Tibial artery (tissue), 4 donors: ENCODE data around the gene L3MBTL4.
"Not testable (repeated sequence)": the region's sequence is repeated elsewhere in the genome, so short reads cannot be mapped to it uniquely, and the experiment has no call there.

ENCODE experiments used
- DNase-seq, 2 donors: peaks; one replicate each; pipeline ENCODE4 v3.0.0-alpha.2; 2019
- H3K27ac ChIP-seq, 2 donors: fragments of 200-600 bp; sonication (generic) in 1 of 2; 1 replicate in 1 of 2; 2 replicates in 1 of 2; pipeline ENCODE4 v1.5.1; 2018 to 2019; ENCODE audit warnings: mild to moderate bottlenecking in 1 of 2
- H3K27me3 ChIP-seq, 2 donors: fragments of 200-600 bp; sonication (generic) in 1 of 2; one replicate each; pipeline versions ENCODE4 v1.5.1 to v1.6.0; 2016 to 2019
- H3K36me3 ChIP-seq, 3 donors: fragments of 200-600 bp; sonication (generic) in 2 of 3; one replicate each; pipeline ENCODE4 v1.5.1; 2016 to 2019; ENCODE audit warnings: mild to moderate bottlenecking in 2 of 3
- H3K4me1 ChIP-seq, 4 donors: fragments of 200-600 bp; sonication (generic) in 2 of 4; 1 replicate in 3 of 4; 2 replicates in 1 of 4; pipeline ENCODE4 v1.5.1; 2016 to 2019
- H3K4me3 ChIP-seq, 2 donors: fragments of 200-600 bp; sonication (generic) in 1 of 2; 1 replicate in 1 of 2; 2 replicates in 1 of 2; pipeline ENCODE4 v1.5.1; 2018 to 2019; ENCODE audit warnings: mild to moderate bottlenecking in 2 of 2
- H3K9me3 ChIP-seq, 3 donors: fragments of 200-600 bp; sonication (generic) in 1 of 3; one replicate each; pipeline ENCODE4 v1.5.1; 2016 to 2019
- CTCF ChIP-seq, 2 experiments: fragments of 200-600 bp in 1 of 2; fragments of 450-650 bp in 1 of 2; IDR thresholded peaks; one replicate each; pipeline ENCODE4 v1.5.1; 2017 to 2019; ENCODE audit warnings: antibody characterized with exemption in 2 of 2, mild to moderate bottlenecking in 1 of 2, moderate library complexity in 1 of 2
- intact Hi-C: fragments of 100-400 bp; cut with DNase I; formaldehyde crosslinking; loops from one replicate; pipeline ENCODE4 v1.15.0; 2023; ENCODE audit warnings: low total_unique reads

The L3MBTL4 gene

GRCh38 chr18:6088432-6088831, 326.3 kb downstream of the L3MBTL4 start:
- no peak for TF ChIP-seq CTCF (IDR thresholded peaks at IDR 0.05)
- no peaks in the 10 kb centered on the region for H3K9me3 ChIP-seq
- H3K4me1 ChIP-seq: no peaks in the 10 kb centered on the region
- H3K36me3 ChIP-seq: no peaks in the 10 kb centered on the region
- no peak overlapping the region for H3K4me3 ChIP-seq
- no peak for DNase-seq
- H3K27ac ChIP-seq: no peak overlapping the region
- intact Hi-C loops: no loop called here
- H3K27me3 ChIP-seq: no peaks in the 10 kb centered on the region

- TF ChIP-seq CTCF (IDR thresholded peaks at IDR 0.05): no peak
- H3K4me1 ChIP-seq: no peaks in the 10 kb centered on the region
- intact Hi-C loops: no loop called here
- no peaks in the 10 kb centered on the region for H3K27me3 ChIP-seq
- H3K27ac ChIP-seq: no peak overlapping the region
- H3K36me3 ChIP-seq: no peaks in the 10 kb centered on the region
- no peaks in the 10 kb centered on the region for H3K9me3 ChIP-seq
- H3K4me3 ChIP-seq: no peak overlapping the region
- no peak for DNase-seq
Observed at GRCh38 chr18:6086731-6087130, 328.0 kb downstream of the L3MBTL4 start.

GRCh38 chr18:6079406-6079805, 335.3 kb downstream of the L3MBTL4 start:
- Histone ChIP-seq H3K27me3 (no peaks in the 10 kb centered on the region), H3K9me3 (no peaks in the 10 kb centered on the region), H3K27ac (no peak overlapping the region), H3K4me1 (no peaks in the 10 kb centered on the region), H3K4me3 (no peak overlapping the region), H3K36me3 (no peaks in the 10 kb centered on the region)
- no peak for DNase-seq
- no peak for TF ChIP-seq CTCF (IDR thresholded peaks at IDR 0.05)
- intact Hi-C loops: no loop called here

DNA sequence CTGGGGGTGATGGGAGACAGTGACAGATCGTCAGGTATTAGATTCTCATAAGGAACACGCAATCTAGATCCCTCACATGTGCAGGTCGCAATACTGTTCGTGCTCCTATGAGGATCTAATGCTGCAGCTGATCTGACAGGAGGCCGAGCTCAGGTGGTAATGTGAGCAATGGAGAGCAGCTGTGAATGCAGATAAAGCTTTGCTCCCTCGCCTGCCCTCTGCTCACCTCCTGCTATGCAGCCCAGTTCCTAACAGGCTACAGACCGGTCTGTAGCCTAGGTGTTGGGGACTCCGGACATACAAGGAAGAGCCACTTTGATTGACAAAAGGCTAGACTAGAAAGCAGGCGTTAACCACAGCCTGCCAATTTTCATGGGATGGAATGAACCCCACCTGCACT, 335.8 kb downstream of the L3MBTL4 start:
- no peaks in the 10 kb centered on the region for H3K36me3 ChIP-seq
- no peak for TF ChIP-seq CTCF (IDR thresholded peaks at IDR 0.05)
- H3K4me1 ChIP-seq: no peaks in the 10 kb centered on the region
- H3K27ac ChIP-seq: no peak overlapping the region
- intact Hi-C loops: no loop called here
- H3K9me3 ChIP-seq: no peaks in the 10 kb centered on the region
- DNase-seq: no peak
- no peaks in the 10 kb centered on the region for H3K27me3 ChIP-seq
- H3K4me3 ChIP-seq: no peak overlapping the region

GRCh38 chr18:6072423-6072822, 342.3 kb downstream of the L3MBTL4 start:
- H3K4me1 ChIP-seq, H3K4me3 ChIP-seq, H3K9me3 ChIP-seq, intact Hi-C loops, H3K27me3 ChIP-seq, H3K27ac ChIP-seq, H3K36me3 ChIP-seq, DNase-seq: not testable (repeated sequence)

DNA sequence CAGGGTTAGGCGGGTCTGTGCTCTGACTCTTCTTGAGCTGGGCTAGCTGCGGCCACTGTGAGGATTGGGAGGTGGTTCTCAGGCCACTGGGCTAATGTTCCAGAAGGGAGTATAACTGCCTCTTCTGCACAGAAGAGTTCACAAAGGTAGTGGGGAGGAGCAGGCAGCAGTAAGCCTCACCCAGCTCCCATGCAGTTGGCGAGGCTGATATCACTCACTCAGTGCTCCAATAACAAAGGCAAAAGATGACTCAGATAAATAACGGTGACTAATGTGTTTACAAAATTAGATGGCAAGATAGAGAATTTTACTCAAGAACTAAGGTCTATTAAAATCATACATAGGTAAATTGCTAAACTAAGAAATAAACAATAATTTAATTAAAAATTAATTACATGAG, 345.2 kb downstream of the L3MBTL4 start:
- Histone ChIP-seq H3K27me3 (no peaks in the 10 kb centered on the region), H3K9me3 (no peaks in the 10 kb centered on the region), H3K4me1 (no peaks in the 10 kb centered on the region), H3K36me3 (no peaks in the 10 kb centered on the region), H3K27ac (no peak overlapping the region), H3K4me3 (no peak overlapping the region)
- DNase-seq: no peak
- intact Hi-C loops: no loop called here
- no peak for TF ChIP-seq CTCF (IDR thresholded peaks at IDR 0.05)
